Measurements from ENCODE around the gene NOL9. TPM values are rescaled to one million over a fixed set of nuclear protein-coding genes. Genes with fewer than 3 reads are reported as not detected.

NOL9 gene
- total and polyA plus RNA-seq, 2 of the 13 experiments (the other 11 are each of a cell fraction or from before 2014, with no cell fraction given), result 18.0 to 24.7 TPM

- peak; percentile 0; the same call in 1 of the 2 replicates for TF ChIP-seq ZNF687 (CRISPR knock-in tag; IDR thresholded peaks at IDR 0.05)
- no peak for TF ChIP-seq RFXANK (CRISPR knock-in tag; IDR thresholded peaks at IDR 0.05)
- peak; percentile 37; the same call in 1 of the 2 replicates for TF ChIP-seq PATZ1 (CRISPR knock-in tag; IDR thresholded peaks at IDR 0.05)
- TF ChIP-seq ZSCAN22 (CRISPR knock-in tag; IDR thresholded peaks at IDR 0.05), result peak; percentile 95
- no peak for TF ChIP-seq GZF1 (CRISPR knock-in tag; IDR thresholded peaks at IDR 0.05)
- TF ChIP-seq MTA3 (CRISPR knock-in tag; IDR thresholded peaks at IDR 0.05), result no peak
- TF ChIP-seq TBL1XR1 (IDR thresholded peaks at IDR 0.05; ENCODE audit: borderline replicate concordance, low read length, partially characterized antibody), result no peak
- TF ChIP-seq HOXA9 (CRISPR knock-in tag; IDR thresholded peaks at IDR 0.05; ENCODE audit: borderline replicate concordance), result no peak
- TF ChIP-seq HOXA7 (CRISPR knock-in tag; IDR thresholded peaks at IDR 0.05), result no peak
- TF ChIP-seq ZNF572 (CRISPR knock-in tag; IDR thresholded peaks at IDR 0.05), result no peak
- no peak for TF ChIP-seq ZBTB34 (CRISPR knock-in tag; IDR thresholded peaks at IDR 0.05)
- no peak for TF ChIP-seq KDM5B (CRISPR knock-in tag; IDR thresholded peaks at IDR 0.05; ENCODE audit: borderline replicate concordance)
- TF ChIP-seq ZNF451 (CRISPR knock-in tag; IDR thresholded peaks at IDR 0.05), result no peak
These were observed 47.9 kb downstream of the NOL9 start (continued) for GRCh38 chr1:6506210-6507036.
